B cell (primary cell): ENCODE data around the gene ZDHHC1. TPM values are rescaled to one million over a fixed set of nuclear protein-coding genes. Genes with fewer than 3 reads are reported as not detected.

ENCODE experiments used
- ATAC-seq: fragments of 200-7000 bp; cut with Tn5 transposase; one replicate; pipeline ENCODE4 v1.10.0; 2021; ENCODE audit warnings: low read depth, mild to moderate bottlenecking, moderate number of reproducible peaks, moderate library complexity
- CTCF ChIA-PET: fragments of 350-600 bp; sonication (Branson Sonifier 250); formaldehyde crosslinking; loops from one replicate; lab custom pipeline; 2021; ENCODE audit warnings: antibody characterized with exemption, inconsistent platforms; lab: Charles Lee
- POLR2A ChIA-PET: fragments of 350-600 bp; sonication (Branson Sonifier 250); formaldehyde crosslinking; loops from one replicate; lab custom pipeline; 2021; ENCODE audit warnings: antibody characterized with exemption; lab: Charles Lee
- DNase-seq: peaks from one replicate; pipeline ENCODE4 v3.0.0; 2013
- H2AFZ ChIP-seq: 2 replicates; pipeline ENCODE4 v1.6.1; 2012; ENCODE audit warnings: mild to moderate bottlenecking, low read depth, low read length; ENCODE audit not compliant: insufficient read depth, poor library complexity, severe bottlenecking
- H3K27ac ChIP-seq, 2 donors: 1 replicate in 1 of 2; 2 replicates in 1 of 2; pipeline ENCODE4 v1.5.1; 2012 to 2013; ENCODE audit warnings: low read length in 2 of 2, mild to moderate bottlenecking in 2 of 2, moderate library complexity in 1 of 2
- H3K27me3 ChIP-seq, 4 experiments: fragments of 200-600 bp in 1 of 4; sonication (generic) in 1 of 4; replicated peaks in 1 of 4; 1 replicate in 2 of 4; 2 replicates in 2 of 4; pipeline versions ENCODE4 v1.6.1 to v1.7.0; 2013 to 2016; ENCODE audit warnings: low read length in 3 of 4, mild to moderate bottlenecking in 2 of 4, mixed read lengths in 1 of 4, moderate library complexity in 1 of 4; ENCODE audit not compliant: insufficient read depth in 4 of 4, control insufficient read depth in 3 of 4; ENCODE audit errors: control extremely low read depth in 1 of 4
- H3K36me3 ChIP-seq, 2 experiments: replicated peaks in 1 of 2; 1 replicate in 1 of 2; 2 replicates in 1 of 2; pipeline versions ENCODE4 v1.6.1 to v1.7.1; 2013; ENCODE audit warnings: low read length in 1 of 2; ENCODE audit not compliant: insufficient read depth in 2 of 2, control insufficient read depth in 1 of 2; ENCODE audit errors: control extremely low read depth in 1 of 2, extremely low read depth in 1 of 2
- H3K4me1 ChIP-seq, 2 donors: fragments of 200-600 bp in 1 of 2; sonication (generic) in 1 of 2; 1 replicate in 1 of 2; 2 replicates in 1 of 2; pipeline versions ENCODE4 v1.5.1 to v1.6.1; 2013 to 2017; ENCODE audit warnings: low read length in 2 of 2; ENCODE audit not compliant: control insufficient read depth in 2 of 2, insufficient read depth in 2 of 2
- H3K4me2 ChIP-seq: replicated peaks from 2 replicates; pipeline ENCODE3; 2012; ENCODE audit warnings: mild to moderate bottlenecking, low read depth, low read length; ENCODE audit not compliant: poor library complexity, severe bottlenecking
- H3K4me3 ChIP-seq, 5 experiments: fragments of 200-600 bp in 1 of 5; sonication (generic) in 1 of 5; 1 replicate in 3 of 5; 2 replicates in 2 of 5; pipeline versions ENCODE4 v1.5.1 to v1.7.0; 2011 to 2016; ENCODE audit warnings: low read length in 4 of 5, mild to moderate bottlenecking in 4 of 5, low read depth in 2 of 5, control low read depth in 1 of 5, moderate library complexity in 1 of 5; ENCODE audit not compliant: insufficient read depth in 1 of 5; ENCODE audit errors: control extremely low read depth in 1 of 5, extremely low read depth in 1 of 5
- H3K79me2 ChIP-seq: fragments of 200-600 bp; sonication (generic); one replicate; pipeline ENCODE4 v1.6.0; 2016; ENCODE audit warnings: low read length; ENCODE audit not compliant: control insufficient read depth, insufficient read depth
- H3K9ac ChIP-seq: fragments of 200-600 bp; sonication (generic); 2 replicates; pipeline ENCODE4 v1.6.1; 2017; ENCODE audit warnings: mild to moderate bottlenecking, low read length, moderate library complexity
- H3K9me3 ChIP-seq, 3 donors: one replicate each; pipeline versions ENCODE4 v1.6.1 to v1.7.1; 2013; ENCODE audit warnings: low read length in 2 of 3; ENCODE audit not compliant: control insufficient read depth in 2 of 3, insufficient read depth in 1 of 3; ENCODE audit errors: control extremely low read depth in 1 of 3
- H4K20me1 ChIP-seq: 2 replicates; pipeline ENCODE4 v1.6.0; 2012; ENCODE audit warnings: mild to moderate bottlenecking, low read length; ENCODE audit not compliant: insufficient read depth, control insufficient read depth, poor library complexity, severe bottlenecking
- H3K27ac Mint-ChIP-seq: one replicate; pipeline ENCODE4 v1.8.0; 2021; ENCODE audit warnings: mixed read lengths
- H3K27me3 Mint-ChIP-seq: one replicate; pipeline ENCODE4 v1.8.0; 2021; ENCODE audit warnings: mixed read lengths
- H3K4me1 Mint-ChIP-seq: one replicate; pipeline ENCODE4 v1.8.0; 2021; ENCODE audit warnings: mixed read lengths
- H3K4me3 Mint-ChIP-seq: one replicate; pipeline ENCODE4 v1.8.0; 2021; ENCODE audit warnings: mixed read lengths
- H3K9me3 Mint-ChIP-seq: one replicate; pipeline ENCODE4 v1.8.0; 2022; ENCODE audit warnings: mixed read lengths; ENCODE audit not compliant: insufficient read depth
- EZH2 ChIP-seq: IDR thresholded peaks from 2 replicates; pipeline ENCODE4 v1.6.1; 2012; ENCODE audit warnings: borderline replicate concordance, low read depth, mild to moderate bottlenecking, moderate library complexity, low read length; ENCODE audit not compliant: insufficient read depth, poor library complexity, severe bottlenecking
- WGBS: methylation state at CpG from one replicate; pipeline ENCODE4 v1.1.5; 2013; ENCODE audit warnings: missing lambda C conversion rate; ENCODE audit not compliant: insufficient coverage; 5-methylcytosine and 5-hydroxymethylcytosine counted together
- intact Hi-C: fragments of 100-400 bp; cut with micrococcal nuclease; formaldehyde crosslinking; loops from one replicate; pipeline ENCODE4 v1.10.0; 2022
- polyA plus RNA-seq: library from polyadenylated mRNA; depleted of rRNA; stranded (reverse); fragments of >200 nt; gene quantifications from 2 replicates; pipeline ENCODE4 v1.2.3, GENCODE V29; 2012
- total RNA-seq, 2 donors: library from RNA; stranded (reverse); fragments of 120-200 nt in 1 of 2; gene quantifications; 1 replicate in 1 of 2; 2 replicates in 1 of 2; pipeline versions ENCODE4 v1.2.3 to v1.2.4, GENCODE V29; 2013 to 2022
- TF ChIP-seq, protein P1 (sequence below): fragments of 200-600 bp; IDR thresholded peaks from one replicate; pipeline ENCODE4 v1.8.0; 2022; ENCODE audit warnings: antibody characterized with exemption, mild to moderate bottlenecking

ZDHHC1 gene
- total and polyA plus RNA-seq, 2 donors (not counting 1 experiment from before 2014, with no cell fraction given), result 0.58 to 2.8 TPM

GRCh38 chr16:67442581-67443255 is 26.4 kb upstream of the ZDHHC1 start:
- no peaks in the 10 kb centered on the region for H3K4me1 ChIP-seq
- Mint-ChIP-seq H3K27ac (no peak overlapping the region), H3K27me3 (no peaks in the 10 kb centered on the region), H3K4me3 (no peak overlapping the region), H3K9me3 (no peaks in the 10 kb centered on the region), H3K4me1 (no peaks in the 10 kb centered on the region)
- no peak overlapping the region for H2AFZ ChIP-seq
- ATAC-seq (no peak), DNase-seq (no peak)
- H3K9me3 ChIP-seq, result peaks cover 0 to 2% (median 0%) of the 10 kb centered on the region in 3 donors
- intact Hi-C loops, result no loop called here
- peaks cover 0 to 84% of the 10 kb centered on the region in 2 experiments for H3K36me3 ChIP-seq
- H3K79me2 ChIP-seq, result peaks cover 6% of the 10 kb centered on the region
- H3K27me3 ChIP-seq, result no peaks in the 10 kb centered on the region
- peaks cover 61% of the 10 kb centered on the region for H4K20me1 ChIP-seq
- H3K9ac ChIP-seq, result no peak overlapping the region
- WGBS, result 98% methylated on average over 11 of the region's 13 CpGs
- CTCF ChIA-PET, result interaction anchor here (0.5 to 3.8 kb wide), 2 partner anchors 15 to 531 kb away, joined by 3 to 19 read pairs; no protein-coding TSS in a partner anchor
- POLR2A ChIA-PET, result interaction anchor here (0.6 kb wide), 1 partner anchor 544 kb away, joined by 4 read pairs; no protein-coding TSS in a partner anchor
- no peak overlapping the region for H3K4me3 ChIP-seq
- H3K27ac ChIP-seq, result no peak overlapping the region
- TF ChIP-seq, protein P1, sequence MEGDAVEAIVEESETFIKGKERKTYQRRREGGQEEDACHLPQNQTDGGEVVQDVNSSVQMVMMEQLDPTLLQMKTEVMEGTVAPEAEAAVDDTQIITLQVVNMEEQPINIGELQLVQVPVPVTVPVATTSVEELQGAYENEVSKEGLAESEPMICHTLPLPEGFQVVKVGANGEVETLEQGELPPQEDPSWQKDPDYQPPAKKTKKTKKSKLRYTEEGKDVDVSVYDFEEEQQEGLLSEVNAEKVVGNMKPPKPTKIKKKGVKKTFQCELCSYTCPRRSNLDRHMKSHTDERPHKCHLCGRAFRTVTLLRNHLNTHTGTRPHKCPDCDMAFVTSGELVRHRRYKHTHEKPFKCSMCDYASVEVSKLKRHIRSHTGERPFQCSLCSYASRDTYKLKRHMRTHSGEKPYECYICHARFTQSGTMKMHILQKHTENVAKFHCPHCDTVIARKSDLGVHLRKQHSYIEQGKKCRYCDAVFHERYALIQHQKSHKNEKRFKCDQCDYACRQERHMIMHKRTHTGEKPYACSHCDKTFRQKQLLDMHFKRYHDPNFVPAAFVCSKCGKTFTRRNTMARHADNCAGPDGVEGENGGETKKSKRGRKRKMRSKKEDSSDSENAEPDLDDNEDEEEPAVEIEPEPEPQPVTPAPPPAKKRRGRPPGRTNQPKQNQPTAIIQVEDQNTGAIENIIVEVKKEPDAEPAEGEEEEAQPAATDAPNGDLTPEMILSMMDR, result no peak
- no peak for TF ChIP-seq EZH2
- H3K4me2 ChIP-seq, result no peak overlapping the region

DNA sequence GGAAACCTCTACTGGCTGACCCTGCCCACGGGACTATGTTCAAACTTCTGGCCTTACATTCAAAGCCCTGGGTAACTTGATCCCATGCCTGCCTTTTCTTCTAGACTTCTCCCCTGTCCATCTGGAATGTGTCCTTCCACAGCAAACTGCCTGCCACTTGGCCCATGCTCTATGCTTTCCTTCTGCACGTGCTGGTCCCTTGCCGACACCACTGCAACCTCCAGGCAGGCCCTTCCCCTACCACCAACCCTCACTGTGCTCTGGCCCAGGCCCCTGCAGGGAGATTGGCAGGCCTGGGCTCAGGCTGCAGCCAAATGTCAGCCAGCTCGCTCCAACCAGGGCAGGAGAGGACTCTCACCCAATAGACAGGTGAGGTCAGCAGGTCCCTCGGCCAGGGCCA is 25.6 kb upstream of the ZDHHC1 start:
- Histone ChIP-seq H3K4me3 (no peak overlapping the region), H3K4me2 (no peak overlapping the region), H3K79me2 (peaks cover 6% of the 10 kb centered on the region), H4K20me1 (peaks cover 53% of the 10 kb centered on the region), H3K27me3 (no peaks in the 10 kb centered on the region), H2AFZ (no peak overlapping the region), H3K9ac (no peak overlapping the region), H3K27ac (no peak overlapping the region), H3K9me3 (no peaks in the 10 kb centered on the region), H3K4me1 (no peaks in the 10 kb centered on the region), H3K36me3 (peaks cover 0 to 80% of the 10 kb centered on the region in 2 experiments)
- ChIA-PET CTCF (interaction anchor here (0.7 kb wide), 3 partner anchors 37 to 123 kb away, joined by 3 to 5 read pairs (median 4); no protein-coding TSS in a partner anchor), POLR2A (no interaction called here)
- 100% methylated on average over 5 of the region's 5 CpGs for WGBS
- intact Hi-C loops, result no loop called here
- Mint-ChIP-seq H3K27me3 (no peaks in the 10 kb centered on the region), H3K27ac (no peak overlapping the region), H3K4me3 (no peak overlapping the region), H3K4me1 (peaks cover 2% of the 10 kb centered on the region), H3K9me3 (no peaks in the 10 kb centered on the region)
- DNase-seq (no peak), ATAC-seq (no peak)
- TF ChIP-seq EZH2, result no peak
- TF ChIP-seq, protein P1, result no peak
